Endothelial cell of umbilical vein (primary cell): ENCODE data around the gene C12orf42.

Source experiments
- EZH2 ChIP-seq: IDR thresholded peaks from 2 replicates; pipeline ENCODE4 v1.6.1; 2012; ENCODE audit warnings: borderline replicate concordance, low read depth, mild to moderate bottlenecking, moderate library complexity, low read length, inconsistent platforms; ENCODE audit not compliant: severe bottlenecking
- FOS ChIP-seq: IDR thresholded peaks from 2 replicates; pipeline ENCODE4 v1.6.1; 2011; ENCODE audit warnings: mild to moderate bottlenecking, low read length, moderate library complexity, borderline replicate concordance; ENCODE audit not compliant: insufficient read depth
- GATA2 ChIP-seq: IDR thresholded peaks from 2 replicates; pipeline ENCODE4 v1.7.0; 2011; ENCODE audit warnings: low read depth, mild to moderate bottlenecking, moderate library complexity, mixed read lengths, low read length; ENCODE audit not compliant: insufficient read length, insufficient read depth
- JUN ChIP-seq: IDR thresholded peaks from 2 replicates; pipeline ENCODE4 v1.6.1; 2011; ENCODE audit warnings: borderline replicate concordance, low read depth; ENCODE audit not compliant: insufficient read length, insufficient read depth
- MYC ChIP-seq: IDR thresholded peaks from one replicate; pipeline ENCODE4 v1.6.1; 2011; ENCODE audit warnings: mild to moderate bottlenecking, low read depth, low read length
- POLR2A ChIP-seq: IDR thresholded peaks from 2 replicates; pipeline ENCODE4 v1.6.1; 2012; ENCODE audit warnings: low read depth, mild to moderate bottlenecking, control low read depth, low read length
- POLR2AphosphoS5 ChIP-seq: IDR thresholded peaks from 2 replicates; pipeline ENCODE4 v1.6.1; 2012; ENCODE audit warnings: low read depth, mild to moderate bottlenecking, control low read depth, low read length, moderate library complexity; ENCODE audit not compliant: insufficient read depth
- TF ChIP-seq, protein P1 (sequence below), 2 donors: IDR thresholded peaks; 1 replicate in 1 of 2; 2 replicates in 1 of 2; pipeline ENCODE4 v1.5.1; 2011; ENCODE audit warnings: low read length in 2 of 2, mild to moderate bottlenecking in 2 of 2, moderate library complexity in 2 of 2, control low read depth in 1 of 2, inconsistent platforms in 1 of 2, low read depth in 1 of 2; ENCODE audit not compliant: insufficient read depth in 1 of 2; ENCODE audit errors: extremely low read depth in 1 of 2
- TF ChIP-seq, protein P2 (sequence below): IDR thresholded peaks from 2 replicates; pipeline ENCODE4 v1.6.1; 2011; ENCODE audit not compliant: insufficient read depth, insufficient read length

DNA sequence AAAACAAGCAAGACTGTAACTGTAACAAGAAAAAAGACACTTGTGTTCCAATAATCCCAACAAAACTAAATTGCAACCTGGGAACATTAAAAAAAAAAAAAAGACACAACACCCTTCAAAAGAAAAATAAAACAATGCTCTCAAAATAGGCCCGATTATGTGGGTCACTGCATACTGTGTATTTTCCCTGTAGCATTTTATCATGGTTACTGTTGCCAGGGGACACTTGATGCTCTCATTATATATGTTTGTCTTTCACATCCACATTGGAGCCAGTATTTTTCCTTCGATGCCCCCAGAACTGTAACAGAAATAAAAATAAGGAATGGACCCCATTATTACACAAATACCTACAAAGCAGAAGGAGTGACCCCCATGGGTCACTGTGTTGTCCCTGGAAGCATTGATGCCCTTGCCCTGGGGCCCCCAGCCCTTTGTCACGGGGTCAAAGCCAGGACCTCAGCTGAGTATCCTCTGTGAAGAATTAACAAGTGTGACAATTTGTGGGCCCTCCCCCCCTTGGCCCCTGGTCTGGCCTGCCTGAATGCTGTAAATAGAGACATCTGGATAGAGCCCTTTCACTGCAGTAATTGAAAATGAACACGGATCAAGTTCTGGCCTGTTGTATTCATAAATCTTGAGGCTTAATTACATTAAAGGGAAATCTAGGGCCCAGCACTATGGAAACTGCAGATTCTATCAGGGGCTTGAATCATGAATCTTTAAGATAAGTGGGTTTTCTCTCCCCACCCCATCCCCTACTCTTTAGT, 72.8 kb downstream of the C12orf42 start:
- TF ChIP-seq, protein P1, sequence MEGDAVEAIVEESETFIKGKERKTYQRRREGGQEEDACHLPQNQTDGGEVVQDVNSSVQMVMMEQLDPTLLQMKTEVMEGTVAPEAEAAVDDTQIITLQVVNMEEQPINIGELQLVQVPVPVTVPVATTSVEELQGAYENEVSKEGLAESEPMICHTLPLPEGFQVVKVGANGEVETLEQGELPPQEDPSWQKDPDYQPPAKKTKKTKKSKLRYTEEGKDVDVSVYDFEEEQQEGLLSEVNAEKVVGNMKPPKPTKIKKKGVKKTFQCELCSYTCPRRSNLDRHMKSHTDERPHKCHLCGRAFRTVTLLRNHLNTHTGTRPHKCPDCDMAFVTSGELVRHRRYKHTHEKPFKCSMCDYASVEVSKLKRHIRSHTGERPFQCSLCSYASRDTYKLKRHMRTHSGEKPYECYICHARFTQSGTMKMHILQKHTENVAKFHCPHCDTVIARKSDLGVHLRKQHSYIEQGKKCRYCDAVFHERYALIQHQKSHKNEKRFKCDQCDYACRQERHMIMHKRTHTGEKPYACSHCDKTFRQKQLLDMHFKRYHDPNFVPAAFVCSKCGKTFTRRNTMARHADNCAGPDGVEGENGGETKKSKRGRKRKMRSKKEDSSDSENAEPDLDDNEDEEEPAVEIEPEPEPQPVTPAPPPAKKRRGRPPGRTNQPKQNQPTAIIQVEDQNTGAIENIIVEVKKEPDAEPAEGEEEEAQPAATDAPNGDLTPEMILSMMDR (IDR thresholded peaks at IDR 0.05; ENCODE audit: extremely low read depth in 1 of 2, insufficient read depth in 1 of 2, low read depth in 1 of 2, low read length in 2 of 2): no peak
- no peak for TF ChIP-seq EZH2
- TF ChIP-seq, protein P2, sequence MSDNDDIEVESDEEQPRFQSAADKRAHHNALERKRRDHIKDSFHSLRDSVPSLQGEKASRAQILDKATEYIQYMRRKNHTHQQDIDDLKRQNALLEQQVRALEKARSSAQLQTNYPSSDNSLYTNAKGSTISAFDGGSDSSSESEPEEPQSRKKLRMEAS: no peak
- TF ChIP-seq POLR2A: no peak
- no peak for TF ChIP-seq JUN
- TF ChIP-seq POLR2AphosphoS5: no peak
- TF ChIP-seq MYC: no peak
- no peak for TF ChIP-seq FOS
- TF ChIP-seq GATA2: no peak
